HG03558 (cell line): ENCODE data around the gene GNG13.
"Not testable (repeated sequence)": the region's sequence is repeated elsewhere in the genome, so short reads cannot be mapped to it uniquely, and the experiment has no call there.

Experiments used
- ATAC-seq: cut with Tn5 transposase; IDR thresholded peaks from one replicate; pipeline ENCODE4 v1.9.1; 2021; ENCODE audit warnings: moderate number of reproducible peaks; ENCODE audit not compliant: unreplicated experiment; ENCODE audit errors: extremely low read depth

The GNG13 gene

DNA sequence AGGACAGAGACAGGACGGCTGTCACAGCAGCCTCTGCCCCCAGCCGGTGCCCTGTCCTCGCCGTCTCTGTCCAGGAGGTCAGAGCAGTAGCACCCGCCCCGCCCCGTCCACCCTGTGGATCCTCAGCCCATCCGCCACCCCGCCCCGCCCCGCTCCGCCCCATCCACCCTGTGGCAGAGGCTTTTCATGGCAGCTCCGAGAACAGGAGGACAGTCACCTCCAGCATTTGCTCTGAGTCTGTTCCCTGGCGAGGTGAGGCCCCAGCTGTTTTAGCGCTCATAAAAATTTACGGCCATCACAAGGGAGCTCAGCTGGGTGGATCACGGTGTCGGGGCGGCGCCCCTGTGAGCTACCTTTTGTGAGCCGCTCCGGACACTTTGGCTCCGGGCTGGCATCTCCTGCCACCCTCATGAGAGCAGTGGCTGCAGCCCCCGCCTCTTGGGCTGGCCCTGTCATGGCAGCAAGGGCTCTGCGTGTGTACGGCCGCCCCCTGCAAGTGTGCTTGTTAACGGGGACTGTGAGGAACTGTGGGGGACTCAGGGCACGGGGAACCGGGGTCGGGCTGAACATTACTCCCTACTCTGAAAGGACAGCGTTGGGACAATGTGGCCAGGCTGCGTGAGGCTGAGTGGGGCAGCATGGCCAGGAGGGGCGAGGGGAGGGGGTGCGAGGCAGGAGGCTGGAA is 32.3 kb upstream of the GNG13 start:
- no peak for ATAC-seq

DNA sequence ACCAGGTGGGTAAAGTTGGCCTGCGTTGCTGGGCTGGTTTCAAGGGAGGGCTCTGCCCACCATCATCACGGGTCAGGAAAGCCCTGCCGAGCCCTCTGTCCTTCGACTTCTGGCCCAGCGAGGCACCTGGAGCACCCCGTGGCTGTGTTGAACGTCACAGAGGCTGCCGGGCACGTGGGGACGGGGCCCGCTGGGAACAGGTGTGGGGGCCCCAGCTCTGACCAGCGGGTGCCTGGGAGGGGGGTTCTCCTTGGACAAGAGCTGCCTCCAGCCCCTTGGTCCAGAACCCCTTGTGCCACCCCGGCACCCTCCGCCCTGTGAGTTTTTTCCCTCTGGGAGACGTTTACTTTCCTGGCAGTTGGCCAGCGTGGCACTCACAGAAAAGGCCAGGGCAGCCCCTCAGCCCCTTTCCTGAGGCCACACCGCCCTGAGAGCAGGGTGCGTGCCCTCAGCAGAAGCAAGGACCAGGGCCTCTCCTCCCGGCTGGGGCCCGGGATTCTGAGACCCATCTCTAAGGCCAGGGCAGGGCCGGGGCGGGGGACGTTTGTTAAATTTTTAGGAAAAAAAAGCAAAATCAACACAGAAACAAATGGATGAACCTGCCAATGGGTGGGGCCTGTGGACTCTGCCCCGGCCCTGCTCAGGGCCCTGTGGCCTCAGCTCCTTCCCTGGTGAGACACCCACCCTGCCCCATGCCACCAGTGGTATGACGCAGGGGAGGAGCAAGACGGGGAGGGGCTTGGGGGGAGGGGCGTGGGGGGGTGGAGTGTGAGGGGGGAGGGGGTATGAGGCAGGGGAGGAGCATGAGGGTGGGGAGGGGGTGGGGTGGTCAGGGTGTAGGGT is 31.3 kb upstream of the GNG13 start:
- no peak for ATAC-seq

DNA sequence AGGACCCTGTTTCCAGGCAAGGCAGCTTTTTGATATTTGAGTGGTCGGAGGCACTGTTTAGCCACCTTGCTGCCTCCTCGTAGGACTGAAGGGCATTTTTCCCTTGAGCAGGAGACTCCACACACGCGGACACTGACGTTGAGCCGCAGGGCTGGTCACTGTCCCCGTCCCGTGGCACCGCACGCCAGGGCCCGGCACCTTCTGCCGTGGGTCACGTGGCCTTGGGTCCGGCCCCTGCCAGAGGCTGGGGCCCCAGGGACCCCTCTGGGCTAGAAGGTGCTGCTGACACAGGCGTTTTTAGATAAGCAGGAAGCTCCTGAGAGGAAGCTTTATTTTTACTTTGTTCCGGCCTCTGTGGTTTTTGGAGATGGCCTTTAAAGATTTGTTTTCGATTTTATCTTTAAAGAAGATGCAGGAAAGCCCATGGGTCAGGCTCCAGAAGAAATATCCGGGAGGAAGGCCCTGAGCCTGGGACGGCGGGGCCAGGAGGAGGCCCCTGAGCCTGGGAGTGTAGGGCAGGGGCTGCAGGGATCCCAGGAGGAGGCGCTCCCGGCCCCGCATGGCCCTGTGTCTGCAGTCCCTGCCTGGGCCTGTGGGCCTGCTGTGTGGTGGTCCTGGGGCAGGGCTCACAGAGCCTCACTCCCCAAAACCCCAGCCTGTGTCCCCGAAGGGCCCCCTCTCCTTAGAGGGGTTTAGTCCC is 30.5 kb upstream of the GNG13 start:
- no peak for ATAC-seq

GRCh38 chr16:830107-830870 is 29.8 kb upstream of the GNG13 start:
- no peak for ATAC-seq

DNA sequence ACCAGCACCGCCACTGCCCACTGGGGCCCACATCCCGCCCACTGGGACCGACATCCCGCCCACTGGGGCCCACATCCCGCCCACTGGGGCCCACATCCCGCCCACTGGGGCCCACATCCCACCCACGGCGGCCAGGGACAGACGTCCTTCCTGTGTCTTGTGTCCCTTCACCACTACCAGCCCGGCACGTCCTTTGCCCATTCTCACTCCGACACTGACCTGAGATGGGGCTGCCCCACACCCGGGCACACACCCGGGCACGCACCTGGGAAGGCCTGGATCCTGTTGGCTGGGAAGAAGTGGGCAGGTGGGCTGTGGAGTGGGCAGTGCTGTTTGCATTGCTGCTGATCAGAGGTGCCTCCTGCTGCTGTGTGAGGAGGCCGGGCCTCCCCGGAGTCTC is 28.4 kb upstream of the GNG13 start:
- ATAC-seq = no peak

GRCh38 chr16:827513-827912 is 27.0 kb upstream of the GNG13 start:
- ATAC-seq = no peak

DNA sequence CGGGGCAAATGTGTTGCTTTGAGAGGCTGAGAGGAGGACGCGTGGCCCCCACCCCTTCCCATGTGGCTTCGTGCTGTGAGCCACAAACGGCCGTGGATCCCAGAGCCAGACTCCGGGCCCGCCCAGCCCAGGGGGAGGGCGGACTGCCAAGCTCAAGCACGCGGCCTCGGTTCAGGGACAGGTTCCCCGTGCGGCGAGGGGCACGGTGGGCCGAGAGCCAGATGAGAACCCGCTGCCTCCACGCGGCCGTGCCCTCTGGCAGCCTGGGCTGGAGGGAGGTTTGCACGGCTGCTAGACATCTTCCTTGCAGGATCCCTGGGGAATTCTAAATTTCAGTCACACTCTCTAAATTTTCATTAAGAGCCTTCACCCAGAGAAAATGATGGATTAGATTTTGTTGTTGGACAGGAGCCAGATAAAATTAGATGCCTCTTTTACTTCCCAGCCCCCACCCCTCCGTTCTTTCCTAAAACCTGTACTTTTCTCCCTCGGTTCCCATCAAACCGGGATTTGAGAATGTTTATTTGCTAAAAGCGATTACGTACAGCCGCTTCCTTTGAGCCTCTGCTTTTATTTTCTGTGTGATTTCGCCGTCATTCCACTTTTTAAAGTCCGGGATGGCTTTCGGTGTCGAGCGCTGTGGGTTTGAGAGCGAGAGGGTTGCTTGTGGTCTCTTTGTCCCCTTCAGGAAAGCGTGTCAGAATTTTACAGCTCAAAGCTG is 25.0 kb upstream of the GNG13 start:
- no peak for ATAC-seq

DNA sequence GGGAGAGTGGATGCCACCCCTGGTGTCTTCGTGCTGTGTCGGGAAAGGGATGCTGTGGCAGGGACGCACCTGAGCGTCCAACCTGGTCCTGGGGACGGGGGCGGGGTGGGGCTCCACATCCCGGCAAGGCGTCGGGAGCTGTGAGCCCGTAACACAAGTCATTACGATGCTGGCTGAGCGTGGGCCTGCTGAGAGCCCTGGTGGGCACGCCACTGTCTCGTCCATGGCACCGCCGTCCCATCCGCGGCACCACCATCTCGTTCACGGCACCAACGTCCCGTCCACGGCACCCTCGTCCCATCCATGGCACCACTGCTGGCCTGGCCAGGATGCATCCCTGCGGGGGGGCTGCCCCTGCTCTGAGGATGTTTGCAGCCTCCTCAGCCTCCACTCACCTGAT is 24.1 kb upstream of the GNG13 start:
- ATAC-seq = no peak

DNA sequence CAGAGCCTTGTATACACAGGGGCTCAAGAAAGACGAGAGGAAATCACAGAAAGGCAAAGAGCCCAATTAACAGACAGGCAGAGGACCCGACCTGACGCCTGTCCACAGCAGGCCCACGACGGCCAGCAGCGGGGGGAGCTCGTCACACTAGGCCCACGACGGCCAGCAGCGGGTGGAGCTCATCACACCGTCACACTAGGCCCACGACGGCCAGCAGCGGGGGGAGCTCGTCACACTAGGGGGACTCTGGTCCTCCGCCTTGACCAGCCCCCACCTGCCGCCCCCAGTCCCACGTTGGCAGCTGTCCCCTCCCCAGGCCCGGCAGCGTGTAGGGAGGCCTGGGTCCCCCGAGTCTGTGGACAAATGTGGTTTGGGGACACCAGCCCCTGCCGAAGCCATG is 23.7 kb upstream of the GNG13 start:
- no peak for ATAC-seq

DNA sequence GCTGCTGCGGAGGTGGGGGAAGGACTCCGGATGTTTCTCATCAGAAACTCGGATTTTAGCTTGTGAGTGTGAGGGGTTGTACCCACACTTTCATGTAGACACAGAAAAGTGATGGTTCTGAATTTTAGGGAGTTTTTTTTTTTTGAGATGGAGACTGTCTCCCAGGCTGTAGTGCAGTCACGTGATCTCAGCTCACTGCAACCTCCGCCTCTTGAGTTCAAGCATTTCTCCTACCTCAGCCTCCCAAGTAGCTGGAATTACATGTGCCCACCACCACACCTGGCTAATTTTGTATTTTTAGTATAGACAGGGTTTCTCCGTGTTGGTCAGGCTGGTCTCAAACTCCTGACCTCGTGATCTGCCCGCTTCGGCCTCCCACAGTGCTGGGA is 22.4 kb upstream of the GNG13 start:
- no peak for ATAC-seq

DNA sequence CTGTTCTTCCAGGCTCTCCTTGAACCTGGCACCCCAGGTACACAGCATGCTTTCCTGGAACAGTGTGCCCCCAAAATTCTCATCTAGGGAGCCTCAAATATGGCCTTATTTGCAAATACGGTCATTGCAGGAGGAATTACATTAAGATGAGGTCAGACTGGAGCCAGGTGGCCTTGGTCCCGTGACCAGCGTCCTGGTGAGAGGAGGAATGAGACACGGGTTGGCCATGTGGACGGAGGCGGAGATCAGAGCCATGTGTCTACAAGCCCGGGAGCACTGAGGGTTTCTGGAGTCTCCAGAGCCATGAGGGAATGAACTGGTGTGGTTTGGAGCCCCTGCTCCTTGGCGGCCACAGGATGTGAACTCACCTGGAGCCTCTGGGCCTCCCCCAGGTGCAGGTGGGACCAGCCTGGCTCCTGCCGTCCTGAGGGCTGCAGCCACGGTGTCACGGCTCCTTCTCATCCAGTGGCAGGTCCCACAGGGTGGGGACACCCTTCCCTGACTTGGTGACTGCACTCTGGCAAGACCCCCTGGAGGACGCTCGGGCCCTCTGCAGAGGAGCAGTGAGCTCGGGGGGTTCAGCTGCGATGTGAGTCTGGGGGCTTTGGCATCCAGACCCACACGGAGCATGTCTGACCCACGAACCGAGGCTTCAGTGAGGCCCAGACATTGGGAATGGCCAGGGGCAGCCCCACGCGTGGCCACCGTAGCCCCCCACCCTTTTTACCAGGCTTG is 21.8 kb upstream of the GNG13 start:
- no peak for ATAC-seq

DNA sequence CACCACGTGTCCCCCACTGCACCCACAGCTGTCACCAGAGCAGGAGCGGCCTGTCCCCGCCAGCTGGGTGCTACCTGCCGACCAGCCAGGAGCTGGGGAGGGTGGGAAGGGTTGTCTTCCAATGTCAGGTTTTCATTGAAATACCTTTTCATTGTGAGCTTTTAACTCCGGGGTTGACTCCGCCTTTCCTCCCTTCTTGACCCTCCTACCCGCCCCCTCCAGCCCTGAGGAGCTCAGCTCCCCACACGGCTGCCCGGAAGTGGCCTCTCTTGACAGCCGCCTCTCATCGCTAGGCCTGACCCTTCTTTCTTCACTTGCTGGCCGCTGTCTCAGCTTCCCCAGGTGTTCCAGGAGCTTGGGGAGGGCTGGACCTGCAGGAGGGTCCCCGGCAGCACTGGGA is 21.2 kb upstream of the GNG13 start:
- ATAC-seq = no peak

- ATAC-seq = no peak
These were observed 20.2 kb upstream of the GNG13 start for GRCh38 chr16:820748-821147.

GRCh38 chr16:820044-820408 is 19.5 kb upstream of the GNG13 start:
- not testable (repeated sequence) for ATAC-seq

DNA sequence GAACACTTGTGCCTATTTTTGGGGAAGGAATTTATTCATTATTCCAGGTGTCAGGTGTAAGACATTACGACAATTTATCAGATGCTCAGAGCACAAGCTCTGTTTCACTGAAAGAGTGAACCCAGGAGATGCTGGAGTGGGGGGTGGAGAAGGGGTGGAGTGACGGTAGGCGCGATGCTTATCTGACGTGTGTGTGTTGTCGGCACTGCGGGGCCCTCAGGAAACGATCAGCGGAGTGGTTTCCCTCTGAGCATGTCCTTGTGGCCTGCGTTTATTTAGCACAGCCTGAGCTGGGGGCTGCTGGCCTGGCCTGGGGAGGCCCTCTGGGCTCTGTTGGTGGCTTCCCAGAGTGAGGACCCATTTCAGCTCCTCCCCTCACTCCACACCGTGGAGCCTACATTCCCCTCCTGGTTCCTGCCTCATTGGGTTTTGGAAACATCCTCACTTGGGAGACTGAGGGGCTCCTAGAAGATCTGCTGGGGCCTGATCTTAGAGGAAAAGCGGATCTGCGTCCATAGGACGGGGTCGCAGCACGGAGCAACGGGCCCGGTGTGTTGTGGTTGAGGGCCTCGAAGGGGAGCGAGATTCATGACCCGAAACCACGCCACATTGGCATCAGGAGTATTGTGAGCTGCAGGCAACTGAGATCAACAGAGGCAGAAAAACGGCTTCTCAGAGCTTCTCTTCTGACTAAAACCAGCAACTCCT is 19.0 kb upstream of the GNG13 start:
- no peak for ATAC-seq

DNA sequence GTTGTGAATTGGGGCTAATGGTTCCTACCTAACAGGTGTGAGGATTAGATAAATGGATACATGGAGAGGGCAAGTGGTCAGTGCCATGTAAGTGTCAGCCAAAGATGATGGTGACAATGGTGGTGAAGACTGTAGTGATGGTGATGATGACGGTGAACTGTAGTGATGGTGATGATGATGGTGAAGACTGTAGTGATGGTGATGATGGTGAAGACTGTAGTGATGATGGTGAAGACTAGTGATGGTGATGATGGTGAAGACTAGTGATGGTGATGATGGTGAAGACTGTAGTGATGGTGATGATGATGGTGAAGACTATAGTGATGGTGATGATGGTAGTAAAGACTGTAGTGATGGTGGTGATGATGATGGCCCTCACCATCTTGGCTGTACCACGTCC is 18.1 kb upstream of the GNG13 start:
- ATAC-seq = no peak

- ATAC-seq = no peak
These were observed 17.6 kb upstream of the GNG13 start for GRCh38 chr16:818132-818531.

GRCh38 chr16:817001-817906 is 16.7 kb upstream of the GNG13 start:
- no peak for ATAC-seq
